GM18873 (cell line): ENCODE results near the gene DENND2D.

Experiments
- ATAC-seq: cut with Tn5 transposase; IDR thresholded peaks from one replicate; pipeline ENCODE4 v1.9.1; 2021; ENCODE audit warnings: mild to moderate bottlenecking, moderate library complexity, moderate number of reproducible peaks; ENCODE audit not compliant: unreplicated experiment, low FRiP score

DENND2D gene

GRCh38 chr1:111199881-111200801 is at the start of gene DENND2D:
TSS of gene DENND2D (minus strand) at chr1:111200646. CDS start at chr1:111200459, 187 bp downstream.
- no peak for ATAC-seq

- no peak for ATAC-seq
These were observed 49.5 kb upstream of the DENND2D start for GRCh38 chr1:111249960-111250359.

GRCh38 chr1:111247125-111247838 is 46.8 kb upstream of the DENND2D start:
- ATAC-seq, result no peak

GRCh38 chr1:111242805-111243523 is 42.5 kb upstream of the DENND2D start:
- ATAC-seq, result no peak

- no peak for ATAC-seq
These were observed 41.4 kb upstream of the DENND2D start for GRCh38 chr1:111241797-111242196.

GRCh38 chr1:111238056-111238795 is 37.8 kb upstream of the DENND2D start:
- no peak for ATAC-seq

- ATAC-seq, result no peak
These were observed 36.4 kb upstream of the DENND2D start for GRCh38 chr1:111236806-111237205.

GRCh38 chr1:111236379-111236778 is 35.9 kb upstream of the DENND2D start:
- no peak for ATAC-seq

- ATAC-seq, result no peak
These were observed 34.4 kb upstream of the DENND2D start for GRCh38 chr1:111234866-111235265.

GRCh38 chr1:111234258-111234657 is 33.8 kb upstream of the DENND2D start:
- ATAC-seq, result no peak

GRCh38 chr1:111232134-111232533 is 31.7 kb upstream of the DENND2D start:
- no peak for ATAC-seq

GRCh38 chr1:111228748-111229126 is 28.3 kb upstream of the DENND2D start:
- no peak for ATAC-seq

GRCh38 chr1:111227851-111228747 is 27.7 kb upstream of the DENND2D start:
- no peak for ATAC-seq

- no peak for ATAC-seq
These were observed 27.0 kb upstream of the DENND2D start, which contains the start of gene CHI3L2 for GRCh38 chr1:111227434-111227833. TSS of gene CHI3L2 (plus strand) at chr1:111227713. CDS start at chr1:111227730, 17 bp downstream.

- no peak for ATAC-seq
These were observed 25.4 kb upstream of the DENND2D start for GRCh38 chr1:111225717-111226400.

- ATAC-seq, result no peak
These were observed 24.6 kb upstream of the DENND2D start for GRCh38 chr1:111225091-111225490.

- no peak for ATAC-seq
These were observed 22.8 kb upstream of the DENND2D start for GRCh38 chr1:111223126-111223685.
